Body of pancreas (tissue), 4 donors: ENCODE results near the gene NKAIN2.

Source experiments
- POLR2A ChIP-seq, 3 donors: fragments of 450-650 bp; IDR thresholded peaks; one replicate each; pipeline ENCODE4 v1.6.1; 2016; ENCODE audit warnings: antibody characterized with exemption in 3 of 3, mild to moderate bottlenecking in 2 of 3
- TF ChIP-seq, protein P1 (sequence below), 7 experiments: fragments of 450-650 bp in 4 of 7; fragments of 200-600 bp in 3 of 7; sonication (generic) in 3 of 7; IDR thresholded peaks; one replicate each; pipeline ENCODE4 v1.5.1; 2016 to 2019; ENCODE audit warnings: antibody characterized with exemption in 7 of 7

DNA sequence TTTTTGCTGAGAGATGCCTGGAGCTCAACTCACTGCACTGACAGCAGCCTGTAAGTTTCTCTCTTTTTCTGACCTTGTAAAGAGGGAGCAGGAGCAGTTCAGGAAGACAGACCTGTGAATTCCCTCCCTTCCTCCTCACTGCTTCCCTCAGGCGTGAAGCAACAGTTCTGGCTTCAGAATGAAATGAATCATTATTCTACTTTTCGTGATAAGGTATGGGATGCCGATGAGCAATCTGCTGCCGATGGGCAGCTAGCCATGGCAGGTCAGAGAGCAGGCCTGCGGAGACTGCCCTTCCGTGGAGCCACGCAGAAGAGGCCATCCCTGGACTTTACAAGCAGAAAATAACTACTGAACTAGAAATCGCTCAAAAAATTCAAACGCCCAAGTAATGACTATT, 732.1 kb downstream of the NKAIN2 start:
- TF ChIP-seq, protein P1, sequence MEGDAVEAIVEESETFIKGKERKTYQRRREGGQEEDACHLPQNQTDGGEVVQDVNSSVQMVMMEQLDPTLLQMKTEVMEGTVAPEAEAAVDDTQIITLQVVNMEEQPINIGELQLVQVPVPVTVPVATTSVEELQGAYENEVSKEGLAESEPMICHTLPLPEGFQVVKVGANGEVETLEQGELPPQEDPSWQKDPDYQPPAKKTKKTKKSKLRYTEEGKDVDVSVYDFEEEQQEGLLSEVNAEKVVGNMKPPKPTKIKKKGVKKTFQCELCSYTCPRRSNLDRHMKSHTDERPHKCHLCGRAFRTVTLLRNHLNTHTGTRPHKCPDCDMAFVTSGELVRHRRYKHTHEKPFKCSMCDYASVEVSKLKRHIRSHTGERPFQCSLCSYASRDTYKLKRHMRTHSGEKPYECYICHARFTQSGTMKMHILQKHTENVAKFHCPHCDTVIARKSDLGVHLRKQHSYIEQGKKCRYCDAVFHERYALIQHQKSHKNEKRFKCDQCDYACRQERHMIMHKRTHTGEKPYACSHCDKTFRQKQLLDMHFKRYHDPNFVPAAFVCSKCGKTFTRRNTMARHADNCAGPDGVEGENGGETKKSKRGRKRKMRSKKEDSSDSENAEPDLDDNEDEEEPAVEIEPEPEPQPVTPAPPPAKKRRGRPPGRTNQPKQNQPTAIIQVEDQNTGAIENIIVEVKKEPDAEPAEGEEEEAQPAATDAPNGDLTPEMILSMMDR (IDR thresholded peaks at IDR 0.05) = no peak
- TF ChIP-seq POLR2A (IDR thresholded peaks at IDR 0.05) = no peak
